NCI-H1436 (cell line): Measurements from ENCODE around the gene MEIS2.

Source experiments
- DNase-seq: peaks from one replicate; lab custom pipeline; 2025; lab: John Stamatoyannopoulos, UW

The MEIS2 gene

GRCh38 chr15:36879568-36880222, 220.7 kb downstream of the MEIS2 start:
- no peak for DNase-seq

GRCh38 chr15:36878684-36879262, 221.6 kb downstream of the MEIS2 start:
- no peak for DNase-seq

GRCh38 chr15:36877796-36878683, 222.3 kb downstream of the MEIS2 start:
- no peak for DNase-seq

GRCh38 chr15:36877294-36877693, 223.1 kb downstream of the MEIS2 start:
- DNase-seq: no peak

- DNase-seq: no peak
Measured at GRCh38 chr15:36875740-36876334, 224.5 kb downstream of the MEIS2 start.

- DNase-seq: no peak
Measured at GRCh38 chr15:36874930-36875329, 225.4 kb downstream of the MEIS2 start.

- DNase-seq: no peak
Measured at GRCh38 chr15:36867436-36867835, 232.9 kb downstream of the MEIS2 start.

- no peak for DNase-seq
Measured at GRCh38 chr15:36866896-36867295, 233.5 kb downstream of the MEIS2 start.

- DNase-seq: peak; percentile 9
Measured at GRCh38 chr15:36863570-36863969, 236.8 kb downstream of the MEIS2 start.

GRCh38 chr15:36860792-36861191, 239.6 kb downstream of the MEIS2 start:
- no peak for DNase-seq

GRCh38 chr15:36858423-36858822, 241.9 kb downstream of the MEIS2 start:
- DNase-seq: no peak

- no peak for DNase-seq
Measured at GRCh38 chr15:36856339-36856973, 243.9 kb downstream of the MEIS2 start.

- no peak for DNase-seq
Measured at GRCh38 chr15:36850864-36851263, 249.5 kb downstream of the MEIS2 start.

GRCh38 chr15:36845270-36845669, 255.1 kb downstream of the MEIS2 start:
- DNase-seq: no peak

GRCh38 chr15:36844534-36844998, 255.8 kb downstream of the MEIS2 start:
- peak; percentile 5 for DNase-seq

GRCh38 chr15:36843822-36844221, 256.5 kb downstream of the MEIS2 start:
- no peak for DNase-seq

GRCh38 chr15:36841193-36841592, 259.2 kb downstream of the MEIS2 start:
- DNase-seq: no peak
